Dermis microvascular lymphatic vessel endothelial cell (primary cell): Measurements from ENCODE around the gene DCTN3. TPM values are rescaled to one million over a fixed set of nuclear protein-coding genes. Genes with fewer than 3 reads are reported as not detected.

ENCODE experiments used
- DNase-seq, 2 donors: peaks; one replicate each; pipeline versions ENCODE4 v3.0.0 to v3.0.0-alpha.2; 2010; ENCODE audit warnings: low read depth in 2 of 2
- total RNA-seq: library from RNA; depleted of rRNA; stranded (reverse); fragments of >200 nt; gene quantifications from 2 replicates; pipeline ENCODE4 v1.2.1, GENCODE V29; 2014

The DCTN3 gene
- 76.0 and 80.8 TPM in 2 replicates for total RNA-seq

- peak; percentile 91 to 95 for DNase-seq
Observed at GRCh38 chr9:34620061-34620994, at the start of gene DCTN3. DCTN3 (minus strand) TSS chr9:34620495; CDS start chr9:34620464, 31 bp downstream.

GRCh38 chr9:34665381-34666250 lies 45.3 kb upstream of the DCTN3 start:
- peak; percentile 34 to 87 for DNase-seq

- DNase-seq, result no peak
Observed at GRCh38 chr9:34665067-34665380, 44.7 kb upstream of the DCTN3 start.

GRCh38 chr9:34664281-34665066 lies 44.2 kb upstream of the DCTN3 start:
- DNase-seq, result peak in 1 of 2 donors; percentile 66

- no peak for DNase-seq
Observed at GRCh38 chr9:34663303-34663605, 43.0 kb upstream of the DCTN3 start.

GRCh38 chr9:34662526-34663302 lies 42.4 kb upstream of the DCTN3 start, which contains the start of gene CCL27:
CCL27 (minus strand) TSS chr9:34662657; CDS start chr9:34662633, 24 bp downstream.
- no peak for DNase-seq

- no peak for DNase-seq
Observed at GRCh38 chr9:34659592-34660253, 39.4 kb upstream of the DCTN3 start.

- DNase-seq, result no peak
Observed at GRCh38 chr9:34658461-34658860, 38.2 kb upstream of the DCTN3 start.

- no peak for DNase-seq
Observed at GRCh38 chr9:34656992-34657391, 36.7 kb upstream of the DCTN3 start.

- no peak for DNase-seq
Observed at GRCh38 chr9:34655394-34655793, 35.1 kb upstream of the DCTN3 start.

GRCh38 chr9:34654323-34655051 lies 34.2 kb upstream of the DCTN3 start:
- DNase-seq, result peak in 1 of 2 donors; percentile 25

GRCh38 chr9:34653151-34654072 lies 33.1 kb upstream of the DCTN3 start:
- peak in 1 of 2 donors; percentile 38 for DNase-seq

- no peak for DNase-seq
Observed at GRCh38 chr9:34652602-34653000, 32.3 kb upstream of the DCTN3 start.

GRCh38 chr9:34651876-34652601 lies 31.7 kb upstream of the DCTN3 start, which contains the start of gene IL11RA:
IL11RA (plus strand) TSS chr9:34652185; CDS start chr9:34655218, 3,033 bp downstream.
- DNase-seq, result peak; percentile 82 to 89

- peak in 1 of 2 donors; percentile 25 for DNase-seq
Observed at GRCh38 chr9:34651321-34651720, 31.0 kb upstream of the DCTN3 start.

GRCh38 chr9:34650816-34651215 lies 30.5 kb upstream of the DCTN3 start:
- no peak for DNase-seq

- no peak for DNase-seq
Observed at GRCh38 chr9:34648673-34649072, 28.4 kb upstream of the DCTN3 start.

- DNase-seq, result no peak
Observed at GRCh38 chr9:34647651-34648050, 27.4 kb upstream of the DCTN3 start.
